ENCODE data around the gene JAKMIP1. TPM values are rescaled to one million over a fixed set of nuclear protein-coding genes. Genes with fewer than 3 reads are reported as not detected.

The JAKMIP1 gene
- total RNA-seq, 1 experiment from 2014 or later, result not detected

DNA sequence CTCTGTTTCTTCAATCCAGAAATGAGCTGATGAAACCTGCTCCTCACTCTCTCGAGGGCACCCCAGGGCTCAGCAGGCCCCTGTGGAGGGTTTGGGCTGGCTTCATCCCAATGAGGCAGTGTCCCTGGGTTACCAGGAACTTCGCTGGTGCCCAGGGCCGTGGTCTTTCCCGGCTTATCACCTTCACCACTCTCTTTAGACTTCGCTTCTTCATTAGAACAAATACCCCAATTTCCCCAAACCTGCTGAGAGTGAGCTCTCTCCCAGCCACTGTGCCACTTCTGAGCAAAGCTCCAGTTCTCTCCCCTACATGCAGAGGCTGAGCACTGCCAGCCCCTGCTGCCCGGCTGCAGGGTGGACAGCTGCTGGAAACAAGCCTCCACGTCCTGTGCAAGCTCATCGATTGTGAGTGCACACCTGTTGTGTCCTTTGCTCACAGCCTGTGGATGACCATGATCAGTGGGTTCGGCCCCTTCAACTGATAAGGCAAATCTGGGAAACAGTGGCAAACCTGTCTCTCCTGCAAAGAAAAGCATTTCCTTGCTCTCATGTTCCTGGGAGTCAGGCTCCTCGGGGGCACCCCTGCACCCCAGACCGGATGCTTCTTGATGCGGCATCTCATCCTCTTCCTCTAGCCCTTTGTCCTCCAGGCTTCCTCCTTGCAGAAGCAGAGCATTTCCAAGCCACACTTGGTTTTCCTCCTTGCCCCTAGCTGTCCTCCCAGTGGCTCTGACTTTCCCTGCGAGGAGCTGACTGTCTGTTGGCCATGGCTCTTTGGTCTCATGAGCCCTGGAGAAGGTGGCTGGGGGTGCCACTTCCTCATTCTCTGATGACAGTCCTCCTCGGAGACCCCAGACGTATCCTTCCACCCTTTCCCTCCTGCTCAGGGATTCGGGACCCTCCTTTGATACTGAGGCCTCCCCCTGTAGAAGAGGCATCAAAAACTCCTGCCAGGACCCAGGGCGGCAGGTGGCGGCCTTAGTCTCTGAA lies 210.8 kb downstream of the JAKMIP1 start:
- Histone ChIP-seq H3K27ac (ENCODE audit: low read depth, low read length) (no peak overlapping the region), H3K36me3 (ENCODE audit: control insufficient read depth in 1 of 2, insufficient read depth in 2 of 2, low read length in 2 of 2) (no peaks in the 10 kb centered on the region), H3K4me1 (ENCODE audit: control insufficient read depth in 1 of 2, insufficient read depth in 2 of 2, low read length in 2 of 2) (peaks cover 0 to under 1% of the 10 kb centered on the region in 2 experiments; a peak in 1 of 4 replicates), H3K27me3 (ENCODE audit: insufficient read depth, low read length) (peaks cover 19% of the 10 kb centered on the region), H2AFZ (ENCODE audit: low read depth, low read length, poor library complexity, severe bottlenecking) (no peak overlapping the region), H3K9me2 (ENCODE audit: insufficient read depth) (no peaks in the 10 kb centered on the region), H3K4me2 (ENCODE audit: low read length) (no peak overlapping the region), H3K9ac (ENCODE audit: low read length) (no peak overlapping the region), H4K20me1 (ENCODE audit: insufficient read depth) (no peaks in the 10 kb centered on the region), H3K4me3 (replicated peaks in 1 of 2; ENCODE audit: low read depth in 1 of 2, low read length in 2 of 2) (no peak overlapping the region), H3K79me2 (ENCODE audit: insufficient read depth, low read length) (no peaks in the 10 kb centered on the region), H3K9me3 (ENCODE audit: control insufficient read depth in 1 of 2, insufficient read depth in 1 of 2, low read depth in 1 of 2, low read length in 2 of 2) (no peaks in the 10 kb centered on the region)
- DNase-seq (ENCODE audit: low read depth, low spot score) (no peak), ATAC-seq (no peak)
- no TSS peak for BruUV-seq (replicated peaks)
- TF ChIP-seq, protein P1, sequence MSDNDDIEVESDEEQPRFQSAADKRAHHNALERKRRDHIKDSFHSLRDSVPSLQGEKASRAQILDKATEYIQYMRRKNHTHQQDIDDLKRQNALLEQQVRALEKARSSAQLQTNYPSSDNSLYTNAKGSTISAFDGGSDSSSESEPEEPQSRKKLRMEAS (IDR thresholded peaks at IDR 0.05), result no peak
- no peak for TF ChIP-seq YY1 (IDR thresholded peaks at IDR 0.05; ENCODE audit: extremely low read depth, insufficient replicate concordance, low read depth, low read length)
- TF ChIP-seq ZFX (IDR thresholded peaks at IDR 0.05), result no peak
- no peak for TF ChIP-seq POLR2AphosphoS5 (IDR thresholded peaks at IDR 0.05; ENCODE audit: low read depth, low read length)
- TF ChIP-seq, protein P2, sequence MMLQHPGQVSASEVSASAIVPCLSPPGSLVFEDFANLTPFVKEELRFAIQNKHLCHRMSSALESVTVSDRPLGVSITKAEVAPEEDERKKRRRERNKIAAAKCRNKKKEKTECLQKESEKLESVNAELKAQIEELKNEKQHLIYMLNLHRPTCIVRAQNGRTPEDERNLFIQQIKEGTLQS (IDR thresholded peaks at IDR 0.05), result no peak
- TF ChIP-seq RAD21 (IDR thresholded peaks at IDR 0.05; ENCODE audit: low read depth), result no peak
- TF ChIP-seq SIN3A (IDR thresholded peaks at IDR 0.05; ENCODE audit: low read depth), result no peak
- no peak for TF ChIP-seq JUND (IDR thresholded peaks at IDR 0.05)
- no peak for TF ChIP-seq ELF1 (IDR thresholded peaks at IDR 0.05; ENCODE audit: borderline replicate concordance, low read depth)
- TF ChIP-seq ZNF274 (IDR thresholded peaks at IDR 0.05; ENCODE audit: low read depth, low read length), result no peak
- TF ChIP-seq, protein P3, sequence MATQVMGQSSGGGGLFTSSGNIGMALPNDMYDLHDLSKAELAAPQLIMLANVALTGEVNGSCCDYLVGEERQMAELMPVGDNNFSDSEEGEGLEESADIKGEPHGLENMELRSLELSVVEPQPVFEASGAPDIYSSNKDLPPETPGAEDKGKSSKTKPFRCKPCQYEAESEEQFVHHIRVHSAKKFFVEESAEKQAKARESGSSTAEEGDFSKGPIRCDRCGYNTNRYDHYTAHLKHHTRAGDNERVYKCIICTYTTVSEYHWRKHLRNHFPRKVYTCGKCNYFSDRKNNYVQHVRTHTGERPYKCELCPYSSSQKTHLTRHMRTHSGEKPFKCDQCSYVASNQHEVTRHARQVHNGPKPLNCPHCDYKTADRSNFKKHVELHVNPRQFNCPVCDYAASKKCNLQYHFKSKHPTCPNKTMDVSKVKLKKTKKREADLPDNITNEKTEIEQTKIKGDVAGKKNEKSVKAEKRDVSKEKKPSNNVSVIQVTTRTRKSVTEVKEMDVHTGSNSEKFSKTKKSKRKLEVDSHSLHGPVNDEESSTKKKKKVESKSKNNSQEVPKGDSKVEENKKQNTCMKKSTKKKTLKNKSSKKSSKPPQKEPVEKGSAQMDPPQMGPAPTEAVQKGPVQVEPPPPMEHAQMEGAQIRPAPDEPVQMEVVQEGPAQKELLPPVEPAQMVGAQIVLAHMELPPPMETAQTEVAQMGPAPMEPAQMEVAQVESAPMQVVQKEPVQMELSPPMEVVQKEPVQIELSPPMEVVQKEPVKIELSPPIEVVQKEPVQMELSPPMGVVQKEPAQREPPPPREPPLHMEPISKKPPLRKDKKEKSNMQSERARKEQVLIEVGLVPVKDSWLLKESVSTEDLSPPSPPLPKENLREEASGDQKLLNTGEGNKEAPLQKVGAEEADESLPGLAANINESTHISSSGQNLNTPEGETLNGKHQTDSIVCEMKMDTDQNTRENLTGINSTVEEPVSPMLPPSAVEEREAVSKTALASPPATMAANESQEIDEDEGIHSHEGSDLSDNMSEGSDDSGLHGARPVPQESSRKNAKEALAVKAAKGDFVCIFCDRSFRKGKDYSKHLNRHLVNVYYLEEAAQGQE (IDR thresholded peaks at IDR 0.05; ENCODE audit: low read depth), result no peak
- no peak for TF ChIP-seq POLR2A (IDR thresholded peaks at IDR 0.05; ENCODE audit: borderline replicate concordance, extremely low read depth, insufficient read depth, insufficient read length)
- TF ChIP-seq SRF (IDR thresholded peaks at IDR 0.05; ENCODE audit: low read depth), result no peak
- no peak for TF ChIP-seq EZH2phosphoT487 (IDR thresholded peaks at IDR 0.05; ENCODE audit: borderline replicate concordance)
- TF ChIP-seq, protein P4, sequence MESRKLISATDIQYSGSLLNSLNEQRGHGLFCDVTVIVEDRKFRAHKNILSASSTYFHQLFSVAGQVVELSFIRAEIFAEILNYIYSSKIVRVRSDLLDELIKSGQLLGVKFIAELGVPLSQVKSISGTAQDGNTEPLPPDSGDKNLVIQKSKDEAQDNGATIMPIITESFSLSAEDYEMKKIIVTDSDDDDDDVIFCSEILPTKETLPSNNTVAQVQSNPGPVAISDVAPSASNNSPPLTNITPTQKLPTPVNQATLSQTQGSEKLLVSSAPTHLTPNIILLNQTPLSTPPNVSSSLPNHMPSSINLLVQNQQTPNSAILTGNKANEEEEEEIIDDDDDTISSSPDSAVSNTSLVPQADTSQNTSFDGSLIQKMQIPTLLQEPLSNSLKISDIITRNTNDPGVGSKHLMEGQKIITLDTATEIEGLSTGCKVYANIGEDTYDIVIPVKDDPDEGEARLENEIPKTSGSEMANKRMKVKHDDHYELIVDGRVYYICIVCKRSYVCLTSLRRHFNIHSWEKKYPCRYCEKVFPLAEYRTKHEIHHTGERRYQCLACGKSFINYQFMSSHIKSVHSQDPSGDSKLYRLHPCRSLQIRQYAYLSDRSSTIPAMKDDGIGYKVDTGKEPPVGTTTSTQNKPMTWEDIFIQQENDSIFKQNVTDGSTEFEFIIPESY (IDR thresholded peaks at IDR 0.05; ENCODE audit: extremely low read depth, insufficient replicate concordance, low read length), result no peak
- no peak for TF ChIP-seq CBX3 (IDR thresholded peaks at IDR 0.05; ENCODE audit: low read depth)
- ChIA-PET POLR2A (no interaction called here), CTCF (interaction anchor here (0.9 to 2.2 kb wide), 2 partner anchors 8 to 9 kb away, joined by 3 to 9 read pairs; no protein-coding TSS in a partner anchor), RAD21 (ENCODE audit: low non-redundant PET in 1 of 2, low total read pairs in 2 of 2, uncharacterized antibody in 2 of 2, unreplicated experiment in 2 of 2) (no interaction called here)
- intact Hi-C loops (cut with micrococcal nuclease), result no loop called here
